Stimulated activated naive CD4-positive, alpha-beta T cell treated with Interleukin-2 at 50 U/mL for 16 hours (primary cell): ENCODE results near the gene NOP9.
A peak's percentile ranks its signal among the peaks of the same experiment; 100 is the strongest.

Experiments used
- DNase-seq: peaks from one replicate; lab custom pipeline; 2025; lab: John Stamatoyannopoulos, UW

Gene NOP9

DNA sequence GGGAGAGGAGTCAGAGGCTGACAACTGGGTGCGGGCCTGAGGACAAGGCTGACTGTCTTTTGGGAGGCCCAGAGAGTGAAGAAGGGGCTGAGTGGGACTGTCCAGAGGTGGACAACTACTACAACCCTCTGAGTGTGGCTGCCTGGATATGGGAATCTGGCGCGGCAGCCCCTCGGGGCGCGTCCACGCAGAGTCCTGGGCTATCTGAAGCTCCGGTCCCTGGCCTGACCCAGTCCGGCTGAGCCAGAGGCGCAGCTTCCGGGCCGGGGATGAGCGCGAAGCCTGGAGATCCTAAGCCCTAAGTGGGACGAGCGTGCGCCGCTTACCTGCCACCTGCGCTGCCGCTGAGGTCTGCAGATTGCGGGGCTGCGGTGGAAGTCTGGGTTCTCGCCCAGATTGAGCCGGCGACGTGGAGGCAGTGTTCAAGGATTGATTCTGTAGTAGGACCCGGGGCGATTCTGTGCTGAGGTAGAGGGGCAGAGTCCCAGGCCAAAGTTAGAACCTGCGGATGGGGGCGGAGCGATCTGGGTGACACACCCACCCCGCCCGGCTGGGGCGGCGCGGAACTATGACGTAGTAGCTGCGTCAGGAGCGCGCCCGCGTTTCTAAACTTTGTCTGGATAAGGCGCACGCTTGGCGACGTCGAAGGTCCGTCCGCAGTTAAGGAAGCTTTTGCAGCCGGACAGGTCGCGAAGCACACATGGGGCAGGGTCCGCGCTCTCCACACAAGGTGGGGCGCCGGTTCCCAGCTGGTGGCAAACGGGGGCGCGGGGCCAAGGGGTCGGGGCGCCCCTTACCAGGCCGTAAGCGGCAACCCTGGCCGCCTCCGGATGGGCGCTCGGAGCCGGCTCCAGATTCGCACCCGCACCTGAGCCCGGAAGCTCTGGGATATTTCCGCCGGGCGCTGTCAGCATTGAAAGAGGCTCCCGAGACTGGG lies at the start of gene NOP9, which contains the start of gene DHRS1:
Gene NOP9 (plus strand): TSS at position 596 of the 937 bp plus-strand sequence. CDS start 105 bp downstream, at position 701.
Gene DHRS1 (minus strand): TSS at position 526 of the 937 bp plus-strand sequence. CDS start 674 bp downstream, outside the sequence.
- DNase-seq: peak; percentile 84

DNA sequence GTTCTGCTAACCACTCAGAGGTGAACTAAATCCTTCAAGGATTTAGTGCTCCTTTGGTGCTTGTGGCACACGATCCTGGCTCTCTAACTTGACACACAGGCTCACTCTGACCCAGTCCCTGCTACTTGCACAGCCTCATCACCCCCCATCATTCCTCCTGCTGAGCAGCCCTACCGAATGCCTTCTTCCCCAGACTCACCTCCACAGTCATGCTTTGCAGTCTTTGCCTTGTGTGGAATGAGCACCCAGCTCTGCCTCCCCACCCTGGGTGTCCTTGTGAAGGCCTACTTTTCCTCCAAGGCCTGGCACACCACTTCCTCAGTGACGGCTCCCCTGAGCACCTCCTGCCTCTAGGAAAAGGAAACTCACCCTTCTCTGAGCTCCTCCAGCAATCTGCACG lies 49.3 kb upstream of the NOP9 start:
- no peak for DNase-seq

GRCh38 chr14:24251880-24252288 lies 47.8 kb upstream of the NOP9 start:
- no peak for DNase-seq

DNA sequence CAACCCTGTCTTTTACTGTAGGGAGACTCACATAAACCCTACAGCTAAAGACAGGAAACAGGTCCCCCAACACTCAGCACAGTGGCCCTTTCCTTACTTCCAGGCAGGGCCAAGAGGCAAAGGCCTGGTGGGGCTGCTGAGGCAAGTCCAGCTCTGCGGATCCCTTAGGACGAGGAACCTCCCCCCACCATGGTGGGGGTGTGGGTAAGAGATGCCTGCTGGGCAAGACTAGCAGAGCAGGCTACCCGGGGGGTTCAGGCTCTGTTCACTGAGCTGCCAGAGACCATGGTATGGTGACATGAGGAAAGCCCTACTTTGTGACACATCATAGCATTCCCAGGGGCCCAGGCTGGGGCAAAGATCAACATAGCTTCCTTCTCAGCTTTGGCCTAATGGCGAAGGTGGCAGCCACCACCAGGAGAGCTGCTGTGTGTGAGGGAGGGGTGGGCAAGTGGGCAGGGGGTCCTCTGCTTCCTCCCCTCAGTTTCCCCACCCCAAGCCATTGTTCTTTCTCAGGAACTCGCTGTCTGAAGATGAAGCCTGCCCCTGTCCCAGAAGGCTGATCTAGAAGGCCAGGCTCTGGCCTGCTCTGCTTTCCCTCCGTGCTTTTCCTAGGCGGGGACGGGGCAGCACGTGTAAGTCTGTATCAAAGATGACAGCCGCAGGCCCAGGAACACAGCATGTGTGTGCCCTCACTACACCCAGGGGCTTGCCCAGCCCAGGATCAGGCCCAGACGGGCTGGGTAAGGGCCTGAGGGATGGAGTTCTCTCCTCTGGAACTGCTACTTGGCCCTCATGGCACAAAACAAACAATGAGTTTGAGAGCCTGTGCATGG lies 47.1 kb upstream of the NOP9 start:
- DNase-seq: no peak

DNA sequence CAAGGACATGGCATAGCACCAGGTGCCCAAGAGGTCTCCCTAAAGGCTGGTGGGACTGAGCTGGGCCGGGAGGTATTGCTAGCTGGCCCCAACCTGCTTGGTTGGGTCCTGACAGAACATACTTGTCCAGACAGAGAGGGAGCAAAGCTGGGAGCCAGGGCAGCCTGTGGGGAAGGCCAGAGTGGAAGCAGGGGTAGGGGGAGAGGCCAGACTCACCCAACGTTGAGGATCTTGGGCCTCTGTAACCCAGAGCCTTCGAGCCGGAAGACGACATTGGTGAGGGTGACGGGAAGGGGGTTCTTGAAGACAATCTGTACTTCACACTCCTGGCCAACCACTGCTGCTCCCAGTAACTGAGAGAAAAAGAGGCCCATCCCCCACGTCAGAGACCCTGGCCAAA lies 45.7 kb upstream of the NOP9 start:
- no peak for DNase-seq

DNA sequence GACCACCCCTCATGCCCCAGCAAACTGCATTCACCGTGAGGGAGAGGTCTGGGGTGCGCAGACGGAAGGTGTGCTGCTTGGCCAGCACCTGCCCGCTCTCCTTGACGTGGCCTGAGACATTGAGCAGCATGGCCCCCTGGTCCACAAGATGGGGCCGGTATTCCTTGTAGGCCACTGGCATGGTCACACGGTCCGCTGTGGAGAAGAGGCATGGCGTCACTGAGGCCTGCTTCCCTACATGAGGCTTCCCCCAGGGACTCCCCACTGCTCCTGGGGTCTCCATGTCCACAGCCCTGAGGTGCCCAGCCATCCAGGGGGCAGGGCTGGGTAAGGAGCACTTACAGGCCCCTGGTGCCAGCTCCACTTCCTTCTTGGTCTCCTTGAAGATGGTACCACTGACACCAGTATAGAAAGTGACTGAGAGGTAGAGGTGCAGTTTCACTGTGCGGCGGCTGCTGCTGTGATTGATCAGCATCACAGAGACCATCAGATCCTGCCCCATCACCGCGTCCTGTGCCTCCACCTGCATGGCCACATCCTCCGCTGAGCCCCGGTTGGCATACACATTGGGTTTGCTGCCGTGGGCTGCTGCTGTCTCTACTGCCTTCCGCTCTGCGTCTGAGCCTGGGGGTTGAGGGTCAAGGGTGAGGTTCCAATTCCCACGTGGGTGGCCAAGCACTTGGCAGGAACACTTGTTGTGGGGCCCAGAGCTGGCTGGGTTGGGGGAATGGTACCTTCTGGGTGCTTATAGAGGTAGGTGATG lies 44.8 kb upstream of the NOP9 start:
- no peak for DNase-seq

GRCh38 chr14:24255438-24255837 lies 44.2 kb upstream of the NOP9 start:
- no peak for DNase-seq

DNA sequence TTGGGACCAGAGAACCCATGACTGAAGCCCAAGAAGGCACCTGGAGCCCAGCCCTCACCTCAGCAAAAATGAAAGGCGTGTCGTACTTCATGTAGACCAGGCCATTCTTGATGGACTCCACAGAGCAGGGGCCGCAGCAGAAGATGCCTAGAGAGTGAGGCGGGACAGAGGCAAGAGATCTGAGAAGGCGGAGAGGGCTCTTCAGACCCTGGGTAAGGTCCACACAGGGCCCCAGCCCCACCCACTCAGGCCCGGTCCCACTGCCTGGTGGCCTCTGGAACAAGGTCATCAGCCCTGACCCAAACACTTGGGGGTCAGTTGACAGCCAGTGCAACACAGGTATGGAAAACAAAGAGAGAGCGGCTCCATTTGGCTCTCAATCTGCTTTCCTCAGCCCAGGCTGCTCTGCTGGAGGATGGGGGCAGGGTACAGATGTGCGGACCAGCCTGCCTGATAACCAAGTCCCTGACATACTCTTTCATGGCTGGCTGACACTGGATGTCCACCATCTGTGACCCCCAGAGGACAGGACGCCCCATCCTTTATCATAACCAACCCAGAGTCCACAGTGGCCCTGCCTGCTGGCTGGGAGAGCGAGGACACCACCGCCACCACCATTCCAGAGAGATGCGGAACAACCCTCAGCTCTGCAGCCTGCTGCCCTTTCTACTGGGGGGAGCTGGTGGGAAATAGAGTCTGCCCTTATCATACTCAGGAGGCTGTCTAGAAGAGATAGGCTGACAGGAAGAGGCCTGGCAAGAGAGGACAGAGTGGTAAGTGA lies 43.5 kb upstream of the NOP9 start:
- DNase-seq: no peak

GRCh38 chr14:24256960-24257359 lies 42.7 kb upstream of the NOP9 start:
- no peak for DNase-seq

GRCh38 chr14:24258119-24258518 lies 41.5 kb upstream of the NOP9 start:
- no peak for DNase-seq

- no peak for DNase-seq
Observed at GRCh38 chr14:24258548-24259265, 40.9 kb upstream of the NOP9 start.

DNA sequence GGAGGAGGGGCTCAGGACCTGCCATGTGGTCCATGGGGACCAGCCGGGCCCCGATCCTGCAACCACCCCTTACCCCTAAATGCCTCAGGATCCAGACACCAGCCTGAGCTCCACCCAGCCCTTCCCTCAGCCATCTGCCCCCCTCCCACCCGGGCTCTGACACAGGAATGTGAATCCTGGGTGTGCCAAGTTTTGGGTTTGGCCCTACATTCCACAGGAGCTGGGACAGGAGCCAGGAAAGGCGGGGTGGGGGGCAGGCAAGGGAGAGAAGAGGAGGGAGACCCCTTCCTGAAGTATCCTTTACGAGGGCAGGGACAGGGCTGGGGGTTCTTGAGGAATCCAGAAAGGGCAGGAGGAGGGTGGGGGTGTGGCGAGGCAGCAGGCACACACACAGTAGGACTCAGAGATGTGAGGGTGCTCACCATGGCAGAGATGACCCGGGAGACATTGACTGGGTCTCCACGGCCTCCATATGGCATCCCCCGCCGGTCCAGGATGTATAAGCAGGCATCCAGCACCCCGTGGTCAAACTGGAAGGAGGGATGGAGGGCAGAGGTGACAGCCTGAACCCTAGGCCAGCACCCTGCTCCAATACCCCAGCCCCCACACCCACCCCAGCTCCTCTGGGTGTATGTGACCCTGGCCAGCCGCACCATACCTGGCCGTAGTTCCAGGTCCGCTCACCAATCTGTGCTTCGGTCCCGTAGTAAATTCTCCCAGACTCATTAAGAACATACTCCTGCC lies 40.2 kb upstream of the NOP9 start:
- no peak for DNase-seq

DNA sequence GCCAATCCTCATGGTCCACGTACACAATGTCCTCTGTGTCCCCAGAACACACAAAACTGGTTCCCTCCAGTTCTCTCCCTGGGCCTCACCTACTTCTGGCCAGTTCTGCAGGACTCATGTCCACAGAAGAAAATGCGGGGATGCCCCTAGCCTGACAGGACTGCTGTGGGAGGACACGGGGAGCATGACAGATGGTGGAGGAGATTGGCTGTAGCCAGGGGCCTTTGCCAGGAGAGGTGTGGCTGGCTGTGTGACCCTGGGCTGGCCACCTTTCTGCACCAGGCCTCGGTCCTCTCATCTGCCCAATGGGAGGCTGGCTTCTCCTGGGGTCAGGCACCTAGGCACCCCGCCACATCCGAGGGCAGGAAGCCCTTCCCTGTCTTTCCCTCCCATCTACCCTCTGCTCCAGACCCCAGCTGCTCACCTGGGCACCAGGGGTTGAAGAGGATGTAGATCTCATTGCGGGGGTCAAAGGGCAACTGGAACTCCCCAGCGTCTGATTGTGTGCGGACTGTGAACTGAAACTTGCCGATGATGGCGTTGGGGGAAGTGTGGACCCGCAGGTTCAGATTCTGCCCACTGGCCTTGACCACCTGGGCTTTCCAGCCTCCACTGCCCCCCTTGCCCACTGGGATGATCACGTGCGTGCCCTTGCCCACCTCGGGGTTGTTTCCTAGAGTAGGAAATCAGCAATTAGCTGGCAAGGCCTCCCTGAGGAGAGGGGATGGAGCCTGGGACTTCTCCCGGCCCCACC lies 39.4 kb upstream of the NOP9 start:
- DNase-seq: no peak

DNA sequence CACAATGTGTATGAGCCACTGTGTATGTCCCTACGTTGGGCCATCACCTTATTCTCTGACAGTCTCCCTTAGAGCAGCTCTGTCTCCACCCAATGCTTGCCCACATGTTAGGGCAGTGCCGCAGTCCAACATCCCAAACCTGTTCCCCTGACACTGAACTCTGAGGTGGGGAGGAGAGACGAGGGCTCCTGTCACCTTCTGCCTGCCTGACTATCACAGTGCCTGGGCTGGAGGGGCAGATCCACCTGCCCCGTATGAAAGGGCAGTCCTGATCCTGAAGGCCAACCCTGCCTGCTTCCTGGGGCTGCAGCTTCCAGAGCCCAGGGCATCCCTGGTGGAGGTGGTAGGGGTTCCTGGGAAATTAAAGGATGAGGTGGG lies 38.9 kb upstream of the NOP9 start:
- no peak for DNase-seq

DNA sequence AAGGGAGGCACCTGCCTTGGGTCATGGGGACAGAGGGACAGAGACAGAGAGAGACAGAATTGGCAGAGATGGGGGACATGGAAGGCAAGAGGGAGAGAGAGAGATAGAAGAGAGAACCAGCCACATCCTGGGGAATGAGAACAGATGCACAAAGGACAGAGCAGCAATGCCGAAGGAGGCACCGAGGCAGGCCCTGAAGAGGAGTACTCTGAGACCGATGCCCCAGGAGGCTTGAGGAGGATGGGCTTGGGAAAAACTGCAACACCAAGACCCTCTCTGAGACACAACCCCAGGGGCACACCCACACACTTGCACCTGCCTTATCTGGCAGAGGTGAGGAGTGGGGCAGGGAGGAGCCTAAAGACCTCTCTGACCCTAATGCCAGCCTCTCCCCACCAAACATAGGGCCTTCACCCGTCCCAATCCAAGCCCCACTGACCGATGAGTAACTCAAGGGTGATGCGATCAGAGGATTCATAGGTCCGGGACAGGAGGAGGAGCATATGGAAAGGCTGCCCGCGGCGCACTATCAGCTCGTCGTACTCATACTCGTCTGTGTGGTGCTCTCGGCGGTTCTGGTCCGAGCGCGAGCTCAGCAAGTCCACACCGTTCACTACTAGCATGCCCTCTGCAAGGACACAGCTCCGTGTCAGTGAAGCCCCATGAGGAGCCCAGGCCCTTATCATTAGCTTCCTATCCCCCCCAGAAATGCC lies 38.2 kb upstream of the NOP9 start:
- no peak for DNase-seq

DNA sequence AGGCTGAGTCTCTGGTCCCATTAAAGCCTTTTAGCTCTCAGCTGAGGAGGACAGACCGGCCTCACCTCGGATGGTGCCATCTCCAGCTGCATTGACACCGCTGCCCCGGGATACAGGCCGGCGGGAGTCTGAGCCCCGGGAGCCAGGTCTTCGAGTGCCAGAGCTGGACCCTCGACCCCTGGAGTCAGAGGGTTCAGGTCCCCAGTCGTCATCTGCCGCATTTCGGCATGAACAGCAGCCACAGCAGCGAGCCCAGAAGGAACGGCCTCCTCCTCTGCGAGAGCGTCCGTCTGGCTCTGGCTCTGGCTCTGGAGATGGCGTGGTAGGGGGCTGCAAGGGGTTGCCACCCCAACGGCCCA lies 37.7 kb upstream of the NOP9 start:
- no peak for DNase-seq

DNA sequence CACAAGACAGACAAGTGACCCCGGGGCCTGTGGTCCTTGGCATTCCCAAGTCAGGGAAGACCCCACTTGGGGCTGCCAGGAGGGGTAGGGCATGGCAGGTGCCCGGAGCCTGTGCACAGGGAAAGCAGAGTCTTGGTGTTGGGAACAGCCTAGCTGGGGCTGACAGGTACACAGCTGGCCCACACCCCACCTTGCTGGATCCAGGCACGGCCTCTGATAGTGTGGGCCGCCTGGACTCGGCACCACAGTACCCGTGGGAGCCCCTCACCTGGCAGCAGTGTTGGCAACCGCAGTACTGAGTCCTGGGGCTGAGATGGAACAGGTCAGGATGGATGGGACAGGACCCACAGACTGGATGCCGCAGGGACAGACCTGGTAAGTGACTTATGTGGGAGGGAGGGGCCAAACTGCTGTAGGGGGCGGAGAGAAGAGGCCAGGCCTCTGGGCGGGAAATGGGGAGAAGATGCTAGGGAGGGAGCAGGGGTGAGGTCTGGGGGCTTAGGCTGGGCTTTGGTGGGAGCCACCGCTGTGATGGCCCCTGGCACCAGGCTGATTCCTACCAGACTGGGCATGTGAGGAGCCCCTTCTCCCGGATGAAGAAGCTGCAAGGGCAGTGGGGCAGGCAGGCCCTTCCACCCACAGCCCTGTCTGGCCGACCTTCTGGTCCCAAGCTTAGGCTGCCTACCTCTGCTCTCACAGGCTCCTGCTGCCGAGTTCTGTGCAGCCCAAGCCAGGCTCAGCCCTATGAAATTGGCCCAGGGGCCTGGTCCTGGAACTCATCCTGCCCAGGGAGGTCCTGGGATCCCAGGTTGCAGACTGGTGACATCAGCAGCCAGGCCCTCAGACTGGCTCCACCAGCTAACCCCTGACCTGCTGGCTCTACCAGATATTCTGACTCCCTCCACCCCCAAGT lies 36.6 kb upstream of the NOP9 start, which contains the start of gene TGM1:
Gene TGM1 (minus strand): TSS at position 357 of the 913 bp plus-strand sequence. CDS start 825 bp downstream, outside the sequence.
- no peak for DNase-seq
